ENCODE results near the gene APBA2. TPM values are rescaled to one million over a fixed set of nuclear protein-coding genes. Genes with fewer than 3 reads are reported as not detected.

The APBA2 gene
- total RNA-seq, 1 donor from 2014 or later = 5.3 TPM

DNA sequence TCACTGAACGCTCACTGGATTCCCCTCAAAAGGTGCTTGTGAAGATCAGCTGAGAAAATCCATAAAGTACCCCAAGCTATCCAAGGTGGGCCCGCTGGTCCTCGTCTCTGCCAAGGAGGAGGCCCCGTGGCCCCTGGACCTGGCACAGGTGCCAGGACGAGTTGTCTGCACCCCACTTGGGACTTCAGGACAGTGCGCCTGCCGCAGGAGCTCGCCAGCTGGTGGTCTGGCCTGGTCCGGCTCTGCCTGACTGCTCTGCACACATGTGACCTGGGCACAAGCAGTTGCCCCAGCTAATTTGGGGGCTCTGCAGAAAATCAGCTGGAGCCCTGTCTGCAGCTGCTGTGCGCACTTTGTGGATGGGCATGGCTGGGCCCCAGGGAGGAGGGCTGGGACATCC is 224.0 kb downstream of the APBA2 start:
- no peak overlapping the region for H3K4me3 ChIP-seq (ENCODE audit: low read depth, low read length)
- FAIRE-seq (no peak), DNase-seq (ENCODE audit: low read depth) (no peak)
- no peak for TF ChIP-seq CTCF (IDR thresholded peaks at IDR 0.05; ENCODE audit: insufficient read depth, low read length, severe bottlenecking)
- no peaks in the 10 kb centered on the region for H3K27me3 ChIP-seq (ENCODE audit: control insufficient read depth, insufficient read depth, low read length)
- H3K36me3 ChIP-seq (ENCODE audit: control insufficient read depth, insufficient read depth, low read length) = no peaks in the 10 kb centered on the region

GRCh38 chr15:29110176-29110575 is 224.4 kb downstream of the APBA2 start:
- Histone ChIP-seq H3K36me3 (ENCODE audit: control insufficient read depth, insufficient read depth, low read length) (no peaks in the 10 kb centered on the region), H3K4me3 (ENCODE audit: low read depth, low read length) (no peak overlapping the region), H3K27me3 (ENCODE audit: control insufficient read depth, insufficient read depth, low read length) (no peaks in the 10 kb centered on the region)
- no peak for FAIRE-seq
- no peak for TF ChIP-seq CTCF (IDR thresholded peaks at IDR 0.05; ENCODE audit: insufficient read depth, low read length, severe bottlenecking)
- no peak for DNase-seq (ENCODE audit: low read depth)

- no peaks in the 10 kb centered on the region for H3K36me3 ChIP-seq (ENCODE audit: control insufficient read depth, insufficient read depth, low read length)
- peaks cover 2% of the 10 kb centered on the region for H3K27me3 ChIP-seq (ENCODE audit: control insufficient read depth, insufficient read depth, low read length)
- H3K4me3 ChIP-seq (ENCODE audit: low read depth, low read length) = no peak overlapping the region
- no peak for TF ChIP-seq CTCF (IDR thresholded peaks at IDR 0.05; ENCODE audit: insufficient read depth, low read length, severe bottlenecking)
- no peak for DNase-seq (ENCODE audit: low read depth)
- no peak for FAIRE-seq
Observed at GRCh38 chr15:29110733-29111132, 225.0 kb downstream of the APBA2 start.

- no peak for FAIRE-seq
- Histone ChIP-seq H3K36me3 (ENCODE audit: control insufficient read depth, insufficient read depth, low read length) (no peaks in the 10 kb centered on the region), H3K4me3 (ENCODE audit: low read depth, low read length) (no peak overlapping the region), H3K27me3 (ENCODE audit: control insufficient read depth, insufficient read depth, low read length) (peaks cover 2% of the 10 kb centered on the region)
- TF ChIP-seq CTCF (IDR thresholded peaks at IDR 0.05; ENCODE audit: insufficient read depth, low read length, severe bottlenecking) = no peak
- no peak for DNase-seq (ENCODE audit: low read depth)
Observed at GRCh38 chr15:29111705-29112281, 226.0 kb downstream of the APBA2 start.

DNA sequence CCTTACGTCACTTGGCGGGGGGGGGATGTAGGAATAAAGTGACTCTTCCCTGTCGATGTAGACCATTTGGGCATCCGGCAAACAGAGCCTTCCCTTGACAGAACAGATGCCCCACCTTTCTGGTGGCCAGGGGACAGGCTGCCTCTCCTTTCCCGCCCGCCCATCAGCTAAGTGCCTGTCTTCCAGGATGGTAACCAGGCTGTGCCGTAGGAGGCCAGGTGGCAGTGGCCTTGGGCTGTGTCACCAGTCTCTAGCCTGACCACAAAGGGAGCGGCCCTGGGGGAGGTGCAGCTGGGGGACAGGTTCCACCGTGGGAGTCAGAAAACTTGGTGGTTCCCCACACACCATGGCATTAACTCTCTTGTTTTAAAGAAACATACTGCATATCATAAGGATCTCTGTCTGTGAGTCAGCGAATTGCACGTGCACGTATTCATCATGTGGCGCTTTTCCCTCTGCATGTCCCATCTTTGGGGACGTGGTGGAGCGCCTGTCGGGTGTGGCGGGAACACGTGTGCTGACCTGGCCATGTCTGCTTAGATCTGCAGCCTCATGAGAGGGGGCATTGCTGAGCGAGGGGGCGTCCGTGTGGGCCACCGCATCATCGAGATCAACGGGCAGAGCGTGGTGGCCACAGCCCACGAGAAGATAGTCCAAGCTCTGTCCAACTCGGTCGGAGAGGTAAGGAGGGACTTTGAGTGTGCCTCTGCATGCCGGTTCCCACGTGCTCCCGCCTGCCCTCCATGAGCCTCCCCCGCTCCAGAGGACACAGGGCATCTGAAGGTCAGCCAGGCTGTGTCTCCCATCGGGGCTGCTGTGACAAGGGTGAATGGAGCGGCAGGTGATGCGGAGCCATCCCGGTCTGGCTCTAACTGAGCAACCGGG is 227.8 kb downstream of the APBA2 start:
- no peak for FAIRE-seq
- Histone ChIP-seq H3K27me3 (ENCODE audit: control insufficient read depth, insufficient read depth, low read length) (peaks cover 2% of the 10 kb centered on the region), H3K4me3 (ENCODE audit: low read depth, low read length) (no peak overlapping the region), H3K36me3 (ENCODE audit: control insufficient read depth, insufficient read depth, low read length) (no peaks in the 10 kb centered on the region)
- no peak for DNase-seq (ENCODE audit: low read depth)
- TF ChIP-seq CTCF (IDR thresholded peaks at IDR 0.05; ENCODE audit: insufficient read depth, low read length, severe bottlenecking) = no peak
